HG03095 (cell line): ENCODE measurements around the gene GIMAP8.
"Not testable (repeated sequence)": the region's sequence is repeated elsewhere in the genome, so short reads cannot be mapped to it uniquely, and the experiment has no call there.

Experiments used
- ATAC-seq: cut with Tn5 transposase; IDR thresholded peaks from one replicate; pipeline ENCODE4 v1.9.1; 2021; ENCODE audit warnings: moderate library complexity; ENCODE audit not compliant: unreplicated experiment

Gene GIMAP8

GRCh38 chr7:150461520-150461919, 11.1 kb downstream of the GIMAP8 start:
- no peak for ATAC-seq

- ATAC-seq = no peak
Observed at GRCh38 chr7:150462413-150462812, 12.0 kb downstream of the GIMAP8 start.

- no peak for ATAC-seq
Observed at GRCh38 chr7:150463461-150463860, 13.0 kb downstream of the GIMAP8 start.

- no peak for ATAC-seq
Observed at GRCh38 chr7:150464962-150465361, 14.5 kb downstream of the GIMAP8 start.

- ATAC-seq = no peak
Observed at GRCh38 chr7:150465414-150465813, 15.0 kb downstream of the GIMAP8 start.

GRCh38 chr7:150466477-150466876, 16.0 kb downstream of the GIMAP8 start:
- no peak for ATAC-seq

GRCh38 chr7:150468241-150468640, 17.8 kb downstream of the GIMAP8 start:
- no peak for ATAC-seq

GRCh38 chr7:150471886-150472285, 21.5 kb downstream of the GIMAP8 start:
- ATAC-seq = no peak

- ATAC-seq = no peak
Observed at GRCh38 chr7:150473902-150474301, 23.5 kb downstream of the GIMAP8 start.

- ATAC-seq = no peak
Observed at GRCh38 chr7:150476285-150476684, 25.9 kb downstream of the GIMAP8 start.

GRCh38 chr7:150476819-150477631, 26.6 kb downstream of the GIMAP8 start:
- ATAC-seq = no peak

- no peak for ATAC-seq
Observed at GRCh38 chr7:150479023-150479716, 28.7 kb downstream of the GIMAP8 start.

- ATAC-seq = no peak
Observed at GRCh38 chr7:150481186-150481920, 30.9 kb downstream of the GIMAP8 start.

- no peak for ATAC-seq
Observed at GRCh38 chr7:150481922-150482321, 31.5 kb downstream of the GIMAP8 start.

- ATAC-seq = not testable (repeated sequence)
Observed at GRCh38 chr7:150483514-150483913, 33.1 kb downstream of the GIMAP8 start.

GRCh38 chr7:150484071-150484470, 33.6 kb downstream of the GIMAP8 start:
- not testable (repeated sequence) for ATAC-seq

GRCh38 chr7:150487625-150488024, 37.2 kb downstream of the GIMAP8 start:
- no peak for ATAC-seq

GRCh38 chr7:150489782-150490181, 39.4 kb downstream of the GIMAP8 start:
- ATAC-seq = no peak

- ATAC-seq = not testable (repeated sequence)
Observed at GRCh38 chr7:150493442-150493841, 43.0 kb downstream of the GIMAP8 start.

GRCh38 chr7:150502519-150502918, 52.1 kb downstream of the GIMAP8 start:
- no peak for ATAC-seq

GRCh38 chr7:150503155-150503554, 52.7 kb downstream of the GIMAP8 start:
- no peak for ATAC-seq

- no peak for ATAC-seq
Observed at GRCh38 chr7:150503581-150503980, 53.2 kb downstream of the GIMAP8 start.
